GM13976 (cell line): ENCODE results near the gene GCFC2.

Experiments used
- DNase-seq: peaks from one replicate; pipeline ENCODE4 v3.0.0; 2012; ENCODE audit warnings: low spot score
- CTCF ChIP-seq: IDR thresholded peaks from 2 replicates; pipeline ENCODE4 v1.5.1; 2012; ENCODE audit warnings: borderline replicate concordance, mild to moderate bottlenecking; ENCODE audit not compliant: insufficient read depth; ENCODE audit errors: extremely low read depth, missing control alignments, control extremely low read depth
- in situ Hi-C: fragments of 300-500 bp; cut with MboI; formaldehyde crosslinking; loops from one replicate; pipeline ENCODE4 v1.12.0; 2022; ENCODE audit warnings: low sequenced_read_pairs, mixed read lengths, inconsistent platforms; ENCODE audit not compliant: unreplicated experiment

The GCFC2 gene

GRCh38 chr2:75667884-75668283 is 42.8 kb downstream of the GCFC2 start:
- TF ChIP-seq CTCF = no peak

GRCh38 chr2:75666911-75667310 is 43.8 kb downstream of the GCFC2 start:
- TF ChIP-seq CTCF = no peak
- no peak for DNase-seq
- in situ Hi-C loops = no loop called here

More at GRCh38 chr2:75667884-75668283, 42.8 kb downstream of the GCFC2 start:
- DNase-seq = no peak
- in situ Hi-C loops = no loop called here

- no peak for DNase-seq
- in situ Hi-C loops = no loop called here
- no peak for TF ChIP-seq CTCF
These were observed 52.9 kb downstream of the GCFC2 start for GRCh38 chr2:75657798-75658197.

- no peak for TF ChIP-seq CTCF
- no peak for DNase-seq
- in situ Hi-C loops = no loop called here
These were observed 54.2 kb downstream of the GCFC2 start for GRCh38 chr2:75656563-75656962.

- TF ChIP-seq CTCF = no peak
- in situ Hi-C loops = no loop called here
- DNase-seq = no peak
These were observed 54.9 kb downstream of the GCFC2 start for GRCh38 chr2:75655861-75656260.

- no peak for TF ChIP-seq CTCF
- in situ Hi-C loops = no loop called here
- no peak for DNase-seq
These were observed 56.7 kb downstream of the GCFC2 start for GRCh38 chr2:75654012-75654411.

- DNase-seq = no peak
- no peak for TF ChIP-seq CTCF
- in situ Hi-C loops = no loop called here
These were observed 62.9 kb downstream of the GCFC2 start for GRCh38 chr2:75647771-75648170.
